ENCODE measurements around the gene TBL2.
"Not testable (repeated sequence)": the region's sequence is repeated elsewhere in the genome, so short reads cannot be mapped to it uniquely, and the experiment has no call there.

The TBL2 gene

DNA sequence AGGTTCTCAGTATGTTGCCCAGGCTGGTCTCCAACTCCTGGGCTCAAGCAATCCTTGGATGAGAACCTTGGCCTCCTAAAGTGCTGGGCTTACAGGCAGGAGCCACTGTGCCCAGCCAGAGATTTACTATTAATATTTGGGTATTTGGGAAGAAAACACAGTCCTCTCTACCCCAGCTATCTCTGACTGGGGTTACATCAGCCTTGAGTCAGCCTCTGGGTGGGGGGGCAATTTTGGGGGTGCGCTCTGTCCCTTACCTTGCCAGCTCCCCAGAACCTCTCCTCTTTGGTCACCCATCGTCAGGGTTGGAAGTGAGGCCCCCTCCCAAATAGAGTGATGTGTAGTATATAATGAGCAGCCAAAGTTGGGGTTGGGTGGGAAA, 44.1 kb upstream of the TBL2 start:
- Histone ChIP-seq H3K4me3 (replicated peaks; ENCODE audit: insufficient read depth, low read length) (no peak overlapping the region), H3K27ac (replicated peaks) (no peak overlapping the region), H3K27me3 (ENCODE audit: insufficient read depth, poor library complexity, severe bottlenecking) (peaks cover 42% of the 10 kb centered on the region)
- DNase-seq (ENCODE audit: low read depth in 1 of 2, low spot score in 1 of 2): no peak
- TF ChIP-seq, protein P1, sequence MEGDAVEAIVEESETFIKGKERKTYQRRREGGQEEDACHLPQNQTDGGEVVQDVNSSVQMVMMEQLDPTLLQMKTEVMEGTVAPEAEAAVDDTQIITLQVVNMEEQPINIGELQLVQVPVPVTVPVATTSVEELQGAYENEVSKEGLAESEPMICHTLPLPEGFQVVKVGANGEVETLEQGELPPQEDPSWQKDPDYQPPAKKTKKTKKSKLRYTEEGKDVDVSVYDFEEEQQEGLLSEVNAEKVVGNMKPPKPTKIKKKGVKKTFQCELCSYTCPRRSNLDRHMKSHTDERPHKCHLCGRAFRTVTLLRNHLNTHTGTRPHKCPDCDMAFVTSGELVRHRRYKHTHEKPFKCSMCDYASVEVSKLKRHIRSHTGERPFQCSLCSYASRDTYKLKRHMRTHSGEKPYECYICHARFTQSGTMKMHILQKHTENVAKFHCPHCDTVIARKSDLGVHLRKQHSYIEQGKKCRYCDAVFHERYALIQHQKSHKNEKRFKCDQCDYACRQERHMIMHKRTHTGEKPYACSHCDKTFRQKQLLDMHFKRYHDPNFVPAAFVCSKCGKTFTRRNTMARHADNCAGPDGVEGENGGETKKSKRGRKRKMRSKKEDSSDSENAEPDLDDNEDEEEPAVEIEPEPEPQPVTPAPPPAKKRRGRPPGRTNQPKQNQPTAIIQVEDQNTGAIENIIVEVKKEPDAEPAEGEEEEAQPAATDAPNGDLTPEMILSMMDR (IDR thresholded peaks at IDR 0.05; ENCODE audit: insufficient read depth, low read length): no peak
- no peak for TF ChIP-seq POLR2AphosphoS5 (IDR thresholded peaks at IDR 0.05; ENCODE audit: low read depth)
- TF ChIP-seq, protein P2, sequence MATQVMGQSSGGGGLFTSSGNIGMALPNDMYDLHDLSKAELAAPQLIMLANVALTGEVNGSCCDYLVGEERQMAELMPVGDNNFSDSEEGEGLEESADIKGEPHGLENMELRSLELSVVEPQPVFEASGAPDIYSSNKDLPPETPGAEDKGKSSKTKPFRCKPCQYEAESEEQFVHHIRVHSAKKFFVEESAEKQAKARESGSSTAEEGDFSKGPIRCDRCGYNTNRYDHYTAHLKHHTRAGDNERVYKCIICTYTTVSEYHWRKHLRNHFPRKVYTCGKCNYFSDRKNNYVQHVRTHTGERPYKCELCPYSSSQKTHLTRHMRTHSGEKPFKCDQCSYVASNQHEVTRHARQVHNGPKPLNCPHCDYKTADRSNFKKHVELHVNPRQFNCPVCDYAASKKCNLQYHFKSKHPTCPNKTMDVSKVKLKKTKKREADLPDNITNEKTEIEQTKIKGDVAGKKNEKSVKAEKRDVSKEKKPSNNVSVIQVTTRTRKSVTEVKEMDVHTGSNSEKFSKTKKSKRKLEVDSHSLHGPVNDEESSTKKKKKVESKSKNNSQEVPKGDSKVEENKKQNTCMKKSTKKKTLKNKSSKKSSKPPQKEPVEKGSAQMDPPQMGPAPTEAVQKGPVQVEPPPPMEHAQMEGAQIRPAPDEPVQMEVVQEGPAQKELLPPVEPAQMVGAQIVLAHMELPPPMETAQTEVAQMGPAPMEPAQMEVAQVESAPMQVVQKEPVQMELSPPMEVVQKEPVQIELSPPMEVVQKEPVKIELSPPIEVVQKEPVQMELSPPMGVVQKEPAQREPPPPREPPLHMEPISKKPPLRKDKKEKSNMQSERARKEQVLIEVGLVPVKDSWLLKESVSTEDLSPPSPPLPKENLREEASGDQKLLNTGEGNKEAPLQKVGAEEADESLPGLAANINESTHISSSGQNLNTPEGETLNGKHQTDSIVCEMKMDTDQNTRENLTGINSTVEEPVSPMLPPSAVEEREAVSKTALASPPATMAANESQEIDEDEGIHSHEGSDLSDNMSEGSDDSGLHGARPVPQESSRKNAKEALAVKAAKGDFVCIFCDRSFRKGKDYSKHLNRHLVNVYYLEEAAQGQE (IDR thresholded peaks at IDR 0.05; ENCODE audit: insufficient replicate concordance, low read depth): no peak
- TF ChIP-seq GABPA (IDR thresholded peaks at IDR 0.05; ENCODE audit: low read depth): no peak
- TF ChIP-seq SPI1 (IDR thresholded peaks at IDR 0.05; ENCODE audit: borderline replicate concordance, low read depth): no peak

DNA sequence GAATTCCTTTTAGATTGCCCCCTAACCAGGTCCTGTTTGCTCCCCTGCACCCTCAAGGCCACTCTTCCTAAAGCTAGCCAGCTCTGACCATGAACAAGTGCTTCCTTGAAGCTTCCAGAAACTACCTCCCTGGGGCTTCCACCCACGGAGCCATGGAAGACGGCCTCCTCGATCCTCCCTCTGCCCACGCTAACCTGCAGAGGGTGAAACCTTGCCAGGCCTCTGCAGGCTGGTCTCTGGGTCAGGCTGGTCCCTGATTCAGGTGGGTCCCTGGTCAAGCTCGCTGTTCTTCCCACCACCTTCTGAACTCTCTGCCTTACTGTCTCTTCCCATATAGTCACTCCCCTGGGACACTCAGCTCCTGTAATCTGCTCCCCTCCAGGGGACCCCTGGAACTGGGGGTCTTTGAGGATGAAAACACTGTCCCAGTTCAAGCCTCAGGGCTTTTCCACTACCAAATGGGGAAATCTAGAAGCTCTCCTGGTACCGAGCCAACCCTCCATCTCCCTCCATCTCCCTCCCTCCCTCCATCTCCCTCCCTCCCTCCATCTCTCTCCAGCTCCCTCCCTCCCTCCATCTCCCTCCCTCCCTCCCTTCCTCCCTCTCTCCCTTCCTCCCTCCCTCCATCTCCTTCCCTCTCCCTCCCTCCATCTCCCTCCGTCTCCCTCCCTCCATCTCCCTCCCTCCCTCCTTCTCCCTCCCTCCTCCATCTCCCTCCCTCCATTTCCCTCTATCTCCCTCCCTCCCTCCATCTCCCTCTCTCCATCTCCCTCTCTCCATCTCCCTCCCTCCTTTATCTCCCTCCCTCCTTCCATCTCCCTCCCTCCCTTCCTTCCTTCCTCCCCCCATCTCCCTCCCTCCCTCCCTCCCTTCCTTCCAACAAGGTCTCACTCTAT, 43.0 kb upstream of the TBL2 start:
- TF ChIP-seq, protein P1 (IDR thresholded peaks at IDR 0.05; ENCODE audit: insufficient read depth, low read length): no peak
- TF ChIP-seq, protein P2 (IDR thresholded peaks at IDR 0.05; ENCODE audit: insufficient replicate concordance, low read depth): no peak
- TF ChIP-seq GABPA (IDR thresholded peaks at IDR 0.05; ENCODE audit: low read depth) (no peak), POLR2AphosphoS5 (IDR thresholded peaks at IDR 0.05; ENCODE audit: low read depth) (no peak), SPI1 (IDR thresholded peaks at IDR 0.05; ENCODE audit: borderline replicate concordance, low read depth) (no peak)
- DNase-seq (ENCODE audit: low read depth in 1 of 2, low spot score in 1 of 2): no peak
- Histone ChIP-seq H3K27ac (replicated peaks) (no peak overlapping the region), H3K27me3 (ENCODE audit: insufficient read depth, poor library complexity, severe bottlenecking) (peaks cover 40% of the 10 kb centered on the region), H3K4me3 (replicated peaks; ENCODE audit: insufficient read depth, low read length) (no peak overlapping the region)

DNA sequence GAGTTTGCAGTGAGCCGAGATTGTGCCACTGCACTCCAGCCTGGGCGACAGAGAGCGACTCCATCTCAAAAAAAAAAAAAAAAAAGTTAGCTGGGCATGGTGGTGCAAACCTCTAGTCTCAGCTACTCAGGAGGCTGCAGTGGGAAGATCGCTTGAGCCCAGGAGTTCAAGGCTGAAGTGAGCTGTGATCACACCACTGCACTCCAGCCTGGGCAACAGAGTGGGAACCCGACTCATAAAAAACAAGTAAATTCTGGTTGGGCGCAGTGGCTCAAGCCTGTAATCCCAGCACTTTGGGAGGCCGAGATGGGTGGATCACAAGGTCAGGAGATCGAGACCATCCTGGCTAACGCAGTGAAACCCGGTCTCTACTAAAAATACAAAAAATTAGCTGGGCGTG, 41.0 kb upstream of the TBL2 start:
- not testable (repeated sequence) for H3K4me3 ChIP-seq (replicated peaks; ENCODE audit: insufficient read depth, low read length); DNase-seq (ENCODE audit: low read depth in 1 of 2, low spot score in 1 of 2); H3K27ac ChIP-seq (replicated peaks)
- peaks cover 22% of the 10 kb centered on the region for H3K27me3 ChIP-seq (ENCODE audit: insufficient read depth, poor library complexity, severe bottlenecking)

DNA sequence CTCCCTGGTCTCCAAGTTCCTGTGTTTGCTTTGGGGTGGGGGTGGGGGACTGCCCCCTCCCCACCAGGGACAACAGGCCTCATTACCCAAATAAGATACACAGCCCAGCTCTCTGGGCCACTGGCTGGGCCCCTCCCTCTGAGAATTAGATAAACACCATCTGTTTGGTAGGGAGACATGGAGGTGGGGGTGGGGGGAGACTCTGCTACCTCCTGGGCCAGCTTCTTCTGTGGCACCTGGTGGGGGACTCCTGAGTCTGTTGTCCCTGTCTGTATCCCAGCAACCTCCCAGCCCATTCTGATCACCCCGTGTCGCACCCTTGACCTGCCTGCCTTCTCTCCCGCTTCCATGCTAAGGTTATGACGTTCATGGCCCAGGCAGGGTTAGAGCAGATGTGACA, 40.2 kb upstream of the TBL2 start:
- Histone ChIP-seq H3K27ac (replicated peaks) (no peak overlapping the region), H3K27me3 (ENCODE audit: insufficient read depth, poor library complexity, severe bottlenecking) (peaks cover 13% of the 10 kb centered on the region), H3K4me3 (replicated peaks; ENCODE audit: insufficient read depth, low read length) (no peak overlapping the region)
- DNase-seq (ENCODE audit: low read depth in 1 of 2, low spot score in 1 of 2): no peak
- TF ChIP-seq GABPA (IDR thresholded peaks at IDR 0.05; ENCODE audit: low read depth): no peak
- TF ChIP-seq, protein P2 (IDR thresholded peaks at IDR 0.05; ENCODE audit: insufficient replicate concordance, low read depth): no peak
- TF ChIP-seq, protein P1 (IDR thresholded peaks at IDR 0.05; ENCODE audit: insufficient read depth, low read length): no peak
- no peak for TF ChIP-seq SPI1 (IDR thresholded peaks at IDR 0.05; ENCODE audit: borderline replicate concordance, low read depth)
- no peak for TF ChIP-seq POLR2AphosphoS5 (IDR thresholded peaks at IDR 0.05; ENCODE audit: low read depth)

DNA sequence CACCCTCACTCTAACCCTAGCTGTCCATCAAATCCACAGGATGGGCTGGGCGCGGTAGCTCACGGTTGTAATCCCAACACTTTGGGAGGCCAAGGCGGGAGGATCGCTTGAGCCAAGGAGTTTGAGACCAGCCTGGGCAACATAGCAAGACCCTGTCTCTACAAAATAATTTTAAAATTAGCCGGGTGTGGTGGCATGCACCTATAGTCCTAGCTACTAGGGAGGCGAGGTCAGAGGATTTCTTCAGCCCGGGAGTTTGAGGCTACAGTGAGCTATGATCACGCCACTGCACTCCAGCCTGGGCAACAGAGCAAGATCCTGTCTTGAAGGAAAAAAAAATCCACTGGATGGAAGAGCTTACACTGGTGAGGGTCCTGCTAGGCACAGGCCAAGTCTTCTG, 39.1 kb upstream of the TBL2 start:
- H3K27me3 ChIP-seq (ENCODE audit: insufficient read depth, poor library complexity, severe bottlenecking); H3K27ac ChIP-seq (replicated peaks); H3K4me3 ChIP-seq (replicated peaks; ENCODE audit: insufficient read depth, low read length); DNase-seq (ENCODE audit: low read depth in 1 of 2, low spot score in 1 of 2): not testable (repeated sequence)
